ENCODE data around the gene PRRX1. TPM values are rescaled to one million over a fixed set of nuclear protein-coding genes. Genes with fewer than 3 reads are reported as not detected.

The PRRX1 gene
- total RNA-seq, 4 donors from 2014 or later = 25.4 to 44.0 (median 40.6) TPM

GRCh38 chr1:170743083-170743482 is 79.2 kb downstream of the PRRX1 start:
- ATAC-seq (ENCODE audit: low FRiP score) = no peak
- TF ChIP-seq, protein P1, sequence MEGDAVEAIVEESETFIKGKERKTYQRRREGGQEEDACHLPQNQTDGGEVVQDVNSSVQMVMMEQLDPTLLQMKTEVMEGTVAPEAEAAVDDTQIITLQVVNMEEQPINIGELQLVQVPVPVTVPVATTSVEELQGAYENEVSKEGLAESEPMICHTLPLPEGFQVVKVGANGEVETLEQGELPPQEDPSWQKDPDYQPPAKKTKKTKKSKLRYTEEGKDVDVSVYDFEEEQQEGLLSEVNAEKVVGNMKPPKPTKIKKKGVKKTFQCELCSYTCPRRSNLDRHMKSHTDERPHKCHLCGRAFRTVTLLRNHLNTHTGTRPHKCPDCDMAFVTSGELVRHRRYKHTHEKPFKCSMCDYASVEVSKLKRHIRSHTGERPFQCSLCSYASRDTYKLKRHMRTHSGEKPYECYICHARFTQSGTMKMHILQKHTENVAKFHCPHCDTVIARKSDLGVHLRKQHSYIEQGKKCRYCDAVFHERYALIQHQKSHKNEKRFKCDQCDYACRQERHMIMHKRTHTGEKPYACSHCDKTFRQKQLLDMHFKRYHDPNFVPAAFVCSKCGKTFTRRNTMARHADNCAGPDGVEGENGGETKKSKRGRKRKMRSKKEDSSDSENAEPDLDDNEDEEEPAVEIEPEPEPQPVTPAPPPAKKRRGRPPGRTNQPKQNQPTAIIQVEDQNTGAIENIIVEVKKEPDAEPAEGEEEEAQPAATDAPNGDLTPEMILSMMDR (IDR thresholded peaks at IDR 0.05) = no peak

DNA sequence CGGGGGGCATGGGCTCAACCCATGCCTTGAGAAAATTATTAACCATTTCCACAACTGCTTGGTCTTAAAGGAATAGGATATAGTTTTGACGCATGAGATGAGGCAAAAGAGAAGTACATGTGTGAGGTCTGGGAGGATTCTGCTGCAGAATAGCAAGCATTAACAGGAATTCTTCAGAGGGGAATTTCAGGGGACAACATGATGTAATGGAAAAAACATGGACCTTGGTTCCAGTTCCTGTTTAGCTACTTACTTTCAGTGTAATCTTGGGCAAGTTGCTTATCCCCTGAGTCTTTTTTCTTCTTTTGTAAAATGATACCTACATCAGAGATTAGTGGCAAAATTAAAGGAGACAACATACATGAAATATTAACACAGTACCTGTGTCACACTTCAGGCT is 85.6 kb downstream of the PRRX1 start:
- TF ChIP-seq, protein P1 (IDR thresholded peaks at IDR 0.05) = no peak
- DNase-seq (ENCODE audit: low spot score) = no peak
- no peak for ATAC-seq (ENCODE audit: low FRiP score)

More at GRCh38 chr1:170743083-170743482, 79.2 kb downstream of the PRRX1 start:
- DNase-seq (ENCODE audit: low spot score) = no peak

GRCh38 chr1:170749959-170750358 is 86.0 kb downstream of the PRRX1 start:
- ATAC-seq (ENCODE audit: low FRiP score) = no peak
- no peak for DNase-seq (ENCODE audit: low spot score)
- TF ChIP-seq, protein P1 (IDR thresholded peaks at IDR 0.05) = no peak

DNA sequence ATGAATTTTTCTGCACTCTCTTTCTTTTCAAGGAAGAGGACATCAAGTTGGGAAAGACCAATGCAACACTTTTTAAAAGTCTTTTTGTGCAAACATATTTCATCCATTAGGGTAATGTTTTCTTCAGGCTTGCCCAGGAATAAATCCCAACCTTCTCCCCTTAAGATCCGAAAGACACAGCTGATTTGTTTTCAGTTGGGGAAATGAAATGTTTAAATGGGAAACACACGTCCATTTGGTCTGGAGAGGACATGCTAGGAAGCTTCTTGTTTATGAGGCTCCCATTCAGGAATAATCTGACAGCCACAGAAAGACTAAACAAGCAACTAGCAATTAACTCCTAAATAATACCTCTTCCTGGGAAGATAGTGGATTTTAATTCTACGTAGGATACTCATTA is 91.9 kb downstream of the PRRX1 start:
- TF ChIP-seq, protein P1 (IDR thresholded peaks at IDR 0.05) = no peak
- ATAC-seq (ENCODE audit: low FRiP score) = no peak
- no peak for DNase-seq (ENCODE audit: low spot score)

- TF ChIP-seq, protein P1 (IDR thresholded peaks at IDR 0.05) = no peak
- no peak for ATAC-seq (ENCODE audit: low FRiP score)
- DNase-seq (ENCODE audit: low spot score) = no peak
These were observed 95.1 kb downstream of the PRRX1 start for GRCh38 chr1:170758992-170759391.

DNA sequence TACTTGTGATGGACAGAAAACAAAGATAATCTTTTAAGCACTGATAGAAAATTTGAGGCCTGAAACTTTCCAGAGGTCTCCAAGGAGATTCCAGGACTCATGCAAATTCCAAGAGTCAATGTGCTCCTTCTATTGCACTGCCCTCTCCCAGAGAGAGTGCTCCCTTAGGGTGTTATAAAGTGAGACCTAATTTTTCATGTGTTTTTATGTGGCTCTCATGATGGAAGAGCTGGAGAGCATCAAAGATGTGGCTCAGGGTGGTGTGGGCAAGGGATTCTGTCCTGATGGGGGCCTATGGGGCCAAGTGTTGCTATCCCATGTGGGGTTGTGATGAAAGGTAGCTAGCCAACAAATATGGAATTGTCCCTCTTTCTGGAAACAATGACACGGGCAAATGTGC is 101.3 kb downstream of the PRRX1 start:
- TF ChIP-seq, protein P1 (IDR thresholded peaks at IDR 0.05) = no peak
- DNase-seq (ENCODE audit: low spot score) = no peak
- ATAC-seq (ENCODE audit: low FRiP score) = no peak

DNA sequence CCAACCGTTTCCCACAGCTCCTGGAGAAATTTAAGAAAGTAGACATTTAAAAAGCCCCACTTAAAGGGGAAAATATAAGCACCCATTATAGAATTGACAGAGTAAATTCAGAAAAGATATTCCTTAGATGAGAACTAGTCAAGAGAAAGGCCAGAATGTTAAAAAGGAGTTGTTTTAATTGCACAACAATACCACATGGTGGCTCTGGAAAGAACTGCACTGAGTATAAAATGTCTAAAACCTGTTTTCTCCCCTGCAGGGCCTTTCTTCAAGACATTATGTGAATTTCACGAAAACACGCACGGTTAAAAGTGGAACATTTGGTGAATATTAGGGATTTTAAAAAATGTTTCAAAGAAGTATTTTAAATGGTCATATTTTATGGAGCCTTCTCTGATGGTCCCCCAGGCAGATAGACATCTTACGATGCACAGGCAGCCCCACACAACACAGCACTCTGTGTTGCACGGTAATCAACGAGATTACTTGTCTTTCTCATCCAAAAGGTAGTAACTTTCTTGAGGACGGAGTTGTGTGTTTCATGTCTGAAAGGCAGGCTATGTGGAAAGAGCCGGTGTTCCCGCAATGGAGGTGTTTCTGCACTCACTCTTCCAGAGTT is 101.9 kb downstream of the PRRX1 start:
- ATAC-seq (ENCODE audit: low FRiP score) = no peak
- DNase-seq (ENCODE audit: low spot score) = no peak
- TF ChIP-seq, protein P1 (IDR thresholded peaks at IDR 0.05) = no peak
